ENCODE results near the gene TNFRSF12A. TPM values are rescaled to one million over a fixed set of nuclear protein-coding genes. Genes with fewer than 3 reads are reported as not detected.
A peak's percentile ranks its signal among the peaks of the same experiment; 100 is the strongest.

The TNFRSF12A gene
- total and polyA plus RNA-seq, 10 of the 15 experiments (the other 5 are each of a cell fraction or from before 2014, with no cell fraction given): 0.35 to 1.7 (median 1.2) TPM; not detected in 2

DNA sequence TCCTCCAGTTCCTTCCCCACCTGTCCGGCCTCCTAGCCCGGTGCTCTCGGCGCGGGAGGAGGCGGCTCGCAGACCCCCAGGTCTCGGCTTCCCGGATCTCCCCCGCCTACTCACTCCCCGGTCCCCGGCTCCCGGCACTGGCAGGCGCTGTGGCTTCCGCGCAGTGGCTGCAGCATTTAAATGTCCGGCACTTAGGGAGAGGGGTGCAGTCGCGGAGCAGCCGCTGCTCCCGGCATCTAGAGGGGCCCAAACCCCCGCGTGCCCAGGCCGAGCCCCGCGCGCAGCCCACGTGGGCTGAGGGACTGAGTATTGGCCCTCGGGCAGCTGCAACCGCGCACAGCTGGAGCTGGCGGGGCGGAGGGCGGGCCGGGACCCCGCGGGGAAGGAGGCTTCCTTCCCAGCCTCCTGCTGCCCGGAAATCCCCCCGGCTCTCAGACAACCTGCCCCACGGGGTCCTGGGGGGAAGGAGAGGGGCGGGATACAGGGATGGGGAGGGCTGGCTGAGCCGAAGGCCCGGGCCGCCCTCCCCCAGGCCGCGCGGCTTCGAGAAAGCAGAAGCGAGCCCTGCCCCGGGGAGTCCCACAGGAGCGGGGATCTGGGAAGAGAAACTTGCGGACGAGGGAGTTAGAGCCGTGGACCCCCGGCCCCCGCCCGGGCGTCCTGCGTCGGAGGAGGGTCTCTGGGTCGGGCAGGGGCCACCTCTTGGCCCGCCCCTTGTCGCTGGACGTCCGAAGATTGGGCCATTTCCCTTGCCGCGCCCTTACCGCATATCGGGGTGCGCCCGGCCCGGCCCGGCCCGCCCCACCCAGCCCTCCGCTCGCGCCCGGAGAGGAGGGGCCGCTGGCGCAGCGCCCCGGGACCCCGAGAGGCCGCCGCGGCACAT is 25.8 kb downstream of the TNFRSF12A start, which contains the start of gene MMP25 (continued):
- TF ChIP-seq NR2C1 (IDR thresholded peaks at IDR 0.05): no peak
- no peak for TF ChIP-seq EP300 (IDR thresholded peaks at IDR 0.05; ENCODE audit: borderline replicate concordance in 1 of 2, control insufficient read depth in 1 of 2, low read depth in 2 of 2, low read length in 2 of 2)
- no peak for TF ChIP-seq LARP7 (IDR thresholded peaks at IDR 0.05)
- TF ChIP-seq BCL11A (IDR thresholded peaks at IDR 0.05; ENCODE audit: low read depth, low read length): no peak
- TF ChIP-seq RELB (IDR thresholded peaks at IDR 0.05; ENCODE audit: low read depth): peak; percentile 67; the same call in 1 of the 2 replicates
- no peak for TF ChIP-seq PAX8 (IDR thresholded peaks at IDR 0.05)
- no peak for TF ChIP-seq CUX1 (IDR thresholded peaks at IDR 0.05; ENCODE audit: insufficient replicate concordance, low read depth, low read length)
- TF ChIP-seq CBFB (IDR thresholded peaks at IDR 0.05; ENCODE audit: low read depth): no peak
- TF ChIP-seq RUNX3 (IDR thresholded peaks at IDR 0.05; ENCODE audit: low read length): no peak
- TF ChIP-seq SREBF2 (IDR thresholded peaks at IDR 0.05; ENCODE audit: low read length): no peak
- TF ChIP-seq JUND (IDR thresholded peaks at IDR 0.05; ENCODE audit: low read depth, low read length): no peak
- peak; percentile 88 for TF ChIP-seq IKZF1 (conservative IDR thresholded peaks at IDR 0.05)
- TF ChIP-seq BRCA1 (IDR thresholded peaks at IDR 0.05; ENCODE audit: low read depth, low read length): no peak
- TF ChIP-seq, protein P1, sequence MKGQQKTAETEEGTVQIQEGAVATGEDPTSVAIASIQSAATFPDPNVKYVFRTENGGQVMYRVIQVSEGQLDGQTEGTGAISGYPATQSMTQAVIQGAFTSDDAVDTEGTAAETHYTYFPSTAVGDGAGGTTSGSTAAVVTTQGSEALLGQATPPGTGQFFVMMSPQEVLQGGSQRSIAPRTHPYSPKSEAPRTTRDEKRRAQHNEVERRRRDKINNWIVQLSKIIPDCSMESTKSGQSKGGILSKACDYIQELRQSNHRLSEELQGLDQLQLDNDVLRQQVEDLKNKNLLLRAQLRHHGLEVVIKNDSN (IDR thresholded peaks at IDR 0.05; ENCODE audit: borderline replicate concordance, extremely low read length, insufficient read depth, low read depth, low read length): peak; percentile 12
- no peak for TF ChIP-seq HDGF (IDR thresholded peaks at IDR 0.05)
- TF ChIP-seq EGR1 (IDR thresholded peaks at IDR 0.05; ENCODE audit: borderline replicate concordance in 1 of 2, low read depth in 2 of 2, low read length in 2 of 2): 0 out of 3 replicates have a peak, but pooled peaks of 1 of the 2 experiments have one; percentile 18
- TF ChIP-seq, protein P2, sequence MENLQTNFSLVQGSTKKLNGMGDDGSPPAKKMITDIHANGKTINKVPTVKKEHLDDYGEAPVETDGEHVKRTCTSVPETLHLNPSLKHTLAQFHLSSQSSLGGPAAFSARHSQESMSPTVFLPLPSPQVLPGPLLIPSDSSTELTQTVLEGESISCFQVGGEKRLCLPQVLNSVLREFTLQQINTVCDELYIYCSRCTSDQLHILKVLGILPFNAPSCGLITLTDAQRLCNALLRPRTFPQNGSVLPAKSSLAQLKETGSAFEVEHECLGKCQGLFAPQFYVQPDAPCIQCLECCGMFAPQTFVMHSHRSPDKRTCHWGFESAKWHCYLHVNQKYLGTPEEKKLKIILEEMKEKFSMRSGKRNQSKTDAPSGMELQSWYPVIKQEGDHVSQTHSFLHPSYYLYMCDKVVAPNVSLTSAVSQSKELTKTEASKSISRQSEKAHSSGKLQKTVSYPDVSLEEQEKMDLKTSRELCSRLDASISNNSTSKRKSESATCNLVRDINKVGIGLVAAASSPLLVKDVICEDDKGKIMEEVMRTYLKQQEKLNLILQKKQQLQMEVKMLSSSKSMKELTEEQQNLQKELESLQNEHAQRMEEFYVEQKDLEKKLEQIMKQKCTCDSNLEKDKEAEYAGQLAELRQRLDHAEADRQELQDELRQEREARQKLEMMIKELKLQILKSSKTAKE (IDR thresholded peaks at IDR 0.05; ENCODE audit: low read depth, poor library complexity, severe bottlenecking): no peak
- TF ChIP-seq NFXL1 (IDR thresholded peaks at IDR 0.05; ENCODE audit: borderline replicate concordance): no peak
- 0 out of 4 replicates have a peak, but pooled peaks of 1 of the 2 experiments have one; percentile 5 for TF ChIP-seq BHLHE40 (IDR thresholded peaks at IDR 0.05; ENCODE audit: borderline replicate concordance in 1 of 2, low read depth in 2 of 2, low read length in 1 of 2)
